HG02852 (cell line): ENCODE measurements around the gene GSK3B.
"Not testable (repeated sequence)": the region's sequence is repeated elsewhere in the genome, so short reads cannot be mapped to it uniquely, and the experiment has no call there.

Experiments used
- ATAC-seq: cut with Tn5 transposase; IDR thresholded peaks from one replicate; pipeline ENCODE4 v1.9.1; 2021; ENCODE audit warnings: mild to moderate bottlenecking, moderate library complexity; ENCODE audit not compliant: unreplicated experiment

Gene GSK3B

GRCh38 chr3:120018299-120018698 lies 75.9 kb downstream of the GSK3B start:
- no peak for ATAC-seq

GRCh38 chr3:120017692-120018091 lies 76.6 kb downstream of the GSK3B start:
- ATAC-seq, result no peak

- no peak for ATAC-seq
These were observed 80.8 kb downstream of the GSK3B start for GRCh38 chr3:120013481-120013880.

- not testable (repeated sequence) for ATAC-seq
These were observed 88.5 kb downstream of the GSK3B start for GRCh38 chr3:120005741-120006140.

- not testable (repeated sequence) for ATAC-seq
These were observed 90.2 kb downstream of the GSK3B start for GRCh38 chr3:120004008-120004498.

- no peak for ATAC-seq
These were observed 96.1 kb downstream of the GSK3B start for GRCh38 chr3:119998166-119998565.

GRCh38 chr3:119990888-119991287 lies 103.4 kb downstream of the GSK3B start:
- no peak for ATAC-seq

GRCh38 chr3:119989981-119990655 lies 104.1 kb downstream of the GSK3B start:
- no peak for ATAC-seq

GRCh38 chr3:119986812-119987211 lies 107.4 kb downstream of the GSK3B start:
- not testable (repeated sequence) for ATAC-seq

- no peak for ATAC-seq
These were observed 112.9 kb downstream of the GSK3B start for GRCh38 chr3:119981386-119981785.

- no peak for ATAC-seq
These were observed 115.6 kb downstream of the GSK3B start for GRCh38 chr3:119978554-119979208.

GRCh38 chr3:119977353-119977752 lies 116.9 kb downstream of the GSK3B start:
- no peak for ATAC-seq

GRCh38 chr3:119976214-119976613 lies 118.0 kb downstream of the GSK3B start:
- ATAC-seq, result no peak

GRCh38 chr3:119974656-119975055 lies 119.6 kb downstream of the GSK3B start:
- ATAC-seq, result no peak

- no peak for ATAC-seq
These were observed 121.1 kb downstream of the GSK3B start for GRCh38 chr3:119973018-119973646.

GRCh38 chr3:119969759-119970158 lies 124.5 kb downstream of the GSK3B start:
- no peak for ATAC-seq

- no peak for ATAC-seq
These were observed 126.8 kb downstream of the GSK3B start for GRCh38 chr3:119967353-119968006.

GRCh38 chr3:119965692-119966091 lies 128.6 kb downstream of the GSK3B start:
- ATAC-seq, result no peak

GRCh38 chr3:119964294-119964693 lies 130.0 kb downstream of the GSK3B start:
- no peak for ATAC-seq

- no peak for ATAC-seq
These were observed 138.3 kb downstream of the GSK3B start for GRCh38 chr3:119955972-119956371.

GRCh38 chr3:119950666-119951325 lies 143.5 kb downstream of the GSK3B start:
- ATAC-seq, result no peak
